Measurements from ENCODE around the gene CFAP57.

DNA sequence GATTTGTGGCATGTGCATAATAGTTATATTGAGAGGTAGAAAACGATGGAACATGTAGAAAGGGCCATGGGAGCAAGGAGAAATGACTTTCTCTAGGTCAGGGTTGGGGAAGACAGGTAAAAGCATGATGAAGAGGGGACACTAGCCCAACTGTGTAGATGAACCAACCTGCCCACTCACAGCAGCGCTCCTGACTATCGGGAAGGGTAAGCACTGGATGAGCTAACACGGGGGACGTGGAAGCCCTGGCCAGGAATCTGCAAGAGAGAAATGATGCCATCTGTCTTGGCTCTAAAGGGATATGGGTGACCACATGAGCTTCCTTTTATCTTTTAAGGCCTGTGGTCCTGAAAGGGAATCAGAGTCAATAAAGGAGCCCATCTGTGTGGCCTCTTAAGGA lies 61.5 kb downstream of the CFAP57 start:
- TF ChIP-seq, protein P1, sequence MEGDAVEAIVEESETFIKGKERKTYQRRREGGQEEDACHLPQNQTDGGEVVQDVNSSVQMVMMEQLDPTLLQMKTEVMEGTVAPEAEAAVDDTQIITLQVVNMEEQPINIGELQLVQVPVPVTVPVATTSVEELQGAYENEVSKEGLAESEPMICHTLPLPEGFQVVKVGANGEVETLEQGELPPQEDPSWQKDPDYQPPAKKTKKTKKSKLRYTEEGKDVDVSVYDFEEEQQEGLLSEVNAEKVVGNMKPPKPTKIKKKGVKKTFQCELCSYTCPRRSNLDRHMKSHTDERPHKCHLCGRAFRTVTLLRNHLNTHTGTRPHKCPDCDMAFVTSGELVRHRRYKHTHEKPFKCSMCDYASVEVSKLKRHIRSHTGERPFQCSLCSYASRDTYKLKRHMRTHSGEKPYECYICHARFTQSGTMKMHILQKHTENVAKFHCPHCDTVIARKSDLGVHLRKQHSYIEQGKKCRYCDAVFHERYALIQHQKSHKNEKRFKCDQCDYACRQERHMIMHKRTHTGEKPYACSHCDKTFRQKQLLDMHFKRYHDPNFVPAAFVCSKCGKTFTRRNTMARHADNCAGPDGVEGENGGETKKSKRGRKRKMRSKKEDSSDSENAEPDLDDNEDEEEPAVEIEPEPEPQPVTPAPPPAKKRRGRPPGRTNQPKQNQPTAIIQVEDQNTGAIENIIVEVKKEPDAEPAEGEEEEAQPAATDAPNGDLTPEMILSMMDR (conservative IDR thresholded peaks at IDR 0.05): no peak
- TF ChIP-seq ZFX (IDR thresholded peaks at IDR 0.05): no peak

Measured in C4-2B (cell line).